Suprapubic skin (tissue), 4 donors: ENCODE measurements around the gene BUB3. TPM values are rescaled to one million over a fixed set of nuclear protein-coding genes. Genes with fewer than 3 reads are reported as not detected.
A peak's percentile ranks its signal among the peaks of the same experiment; 100 is the strongest.

Source experiments
- DNase-seq, 2 donors: peaks; one replicate each; pipeline ENCODE4 v3.0.0-alpha.2; 2019; ENCODE audit warnings: low spot score in 2 of 2
- H3K27ac ChIP-seq: fragments of 200-600 bp; sonication (generic); one replicate; pipeline ENCODE4 v1.5.1; 2019
- H3K27me3 ChIP-seq: fragments of 200-600 bp; sonication (generic); one replicate; pipeline ENCODE4 v1.5.1; 2019
- H3K36me3 ChIP-seq: fragments of 200-600 bp; sonication (generic); one replicate; pipeline ENCODE4 v1.5.1; 2019
- H3K4me1 ChIP-seq: fragments of 200-600 bp; sonication (generic); one replicate; pipeline ENCODE4 v1.5.1; 2019
- H3K4me3 ChIP-seq: fragments of 200-600 bp; sonication (generic); one replicate; pipeline ENCODE4 v1.5.1; 2019; ENCODE audit warnings: mild to moderate bottlenecking
- H3K9me3 ChIP-seq: fragments of 200-600 bp; sonication (generic); one replicate; pipeline ENCODE4 v1.5.1; 2019
- EP300 ChIP-seq: sonication (generic); formaldehyde crosslinking; IDR thresholded peaks from one replicate; pipeline ENCODE4 v1.6.1; 2017; ENCODE audit warnings: antibody characterized with exemption
- POLR2A ChIP-seq, 2 donors: fragments of 450-650 bp; IDR thresholded peaks; one replicate each; pipeline ENCODE4 v1.6.1; 2017; ENCODE audit warnings: antibody characterized with exemption in 2 of 2, mild to moderate bottlenecking in 2 of 2, moderate library complexity in 2 of 2
- POLR2AphosphoS5 ChIP-seq, 3 donors: sonication (generic); formaldehyde crosslinking; IDR thresholded peaks; one replicate each; pipeline ENCODE4 v1.6.1; 2017; ENCODE audit warnings: antibody characterized with exemption in 3 of 3
- WGBS: methylation state at CpG from one replicate; pipeline ENCODE4 v1.1.5; 2018; 5-methylcytosine and 5-hydroxymethylcytosine counted together
- total RNA-seq, 4 donors: library from RNA; depleted of rRNA; stranded (reverse); fragments of >200 nt; gene quantifications; one replicate each; pipeline ENCODE4 v1.1.0, GENCODE V29; 2016
- TF ChIP-seq, protein P1 (sequence below), 2 donors: fragments of 200-600 bp in 1 of 2; fragments of 450-650 bp in 1 of 2; sonication (generic) in 1 of 2; IDR thresholded peaks; one replicate each; pipeline ENCODE4 v1.5.1; 2016 to 2019; ENCODE audit warnings: antibody characterized with exemption in 2 of 2, mild to moderate bottlenecking in 1 of 2, moderate library complexity in 1 of 2

Gene BUB3
- total RNA-seq, 4 donors from 2014 or later, result 87.3 to 134 (median 91.3) TPM

DNA sequence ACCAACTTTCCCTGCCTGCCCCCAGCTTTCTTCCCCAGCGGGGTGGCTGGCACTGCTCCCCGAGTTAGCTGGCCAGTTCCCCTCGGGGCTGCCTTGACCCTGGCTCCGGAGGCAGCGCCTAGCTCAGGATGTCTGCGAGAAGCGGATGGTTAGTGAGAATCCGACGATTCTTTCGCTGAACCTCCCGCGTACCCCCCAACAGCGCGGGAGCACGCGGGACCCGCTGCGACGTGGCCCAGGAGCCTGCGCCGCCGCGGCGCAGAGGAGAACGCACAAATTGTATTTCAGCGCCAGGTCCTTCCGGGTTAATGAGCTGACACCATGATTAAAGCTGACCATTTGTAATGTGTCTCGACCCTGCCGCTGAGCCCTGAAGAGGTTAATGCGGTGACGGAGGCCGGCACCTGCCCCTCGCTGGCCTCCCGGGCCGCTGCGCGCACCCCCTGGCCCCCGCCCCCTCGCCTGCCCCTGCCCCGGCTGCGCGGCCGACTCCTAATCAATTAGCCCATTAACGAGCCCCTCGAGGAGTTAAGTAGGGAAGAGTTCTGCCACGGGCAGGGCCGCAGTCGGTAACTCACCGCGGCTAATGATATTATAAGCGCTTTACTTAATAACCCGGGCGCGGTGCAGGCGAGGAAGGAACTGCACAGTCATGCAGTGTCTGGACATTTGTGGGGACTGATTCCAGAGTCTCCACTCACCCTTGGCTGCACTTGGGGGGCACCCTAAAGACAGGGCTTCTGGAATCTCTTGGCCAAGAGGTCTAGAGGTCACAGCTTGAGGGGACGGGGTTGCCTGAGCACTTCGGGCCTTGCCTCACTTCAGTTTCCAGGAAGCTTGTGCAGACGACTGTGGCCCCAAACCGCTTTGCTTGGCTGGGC, 7.9 kb upstream of the BUB3 start:
- Histone ChIP-seq H3K27me3 (peaks cover 100% of the 10 kb centered on the region), H3K9me3 (no peaks in the 10 kb centered on the region), H3K4me3 (peak overlapping the region; percentile 5), H3K36me3 (no peaks in the 10 kb centered on the region), H3K27ac (no peak overlapping the region), H3K4me1 (peaks cover 68% of the 10 kb centered on the region)
- 19% methylated on average over 17 of the region's 59 CpGs for WGBS
- no peak for DNase-seq
- TF ChIP-seq EP300, result no peak
- no peak for TF ChIP-seq POLR2A (IDR thresholded peaks at IDR 0.05)
- TF ChIP-seq POLR2AphosphoS5 (IDR thresholded peaks at IDR 0.05), result no peak
- TF ChIP-seq, protein P1, sequence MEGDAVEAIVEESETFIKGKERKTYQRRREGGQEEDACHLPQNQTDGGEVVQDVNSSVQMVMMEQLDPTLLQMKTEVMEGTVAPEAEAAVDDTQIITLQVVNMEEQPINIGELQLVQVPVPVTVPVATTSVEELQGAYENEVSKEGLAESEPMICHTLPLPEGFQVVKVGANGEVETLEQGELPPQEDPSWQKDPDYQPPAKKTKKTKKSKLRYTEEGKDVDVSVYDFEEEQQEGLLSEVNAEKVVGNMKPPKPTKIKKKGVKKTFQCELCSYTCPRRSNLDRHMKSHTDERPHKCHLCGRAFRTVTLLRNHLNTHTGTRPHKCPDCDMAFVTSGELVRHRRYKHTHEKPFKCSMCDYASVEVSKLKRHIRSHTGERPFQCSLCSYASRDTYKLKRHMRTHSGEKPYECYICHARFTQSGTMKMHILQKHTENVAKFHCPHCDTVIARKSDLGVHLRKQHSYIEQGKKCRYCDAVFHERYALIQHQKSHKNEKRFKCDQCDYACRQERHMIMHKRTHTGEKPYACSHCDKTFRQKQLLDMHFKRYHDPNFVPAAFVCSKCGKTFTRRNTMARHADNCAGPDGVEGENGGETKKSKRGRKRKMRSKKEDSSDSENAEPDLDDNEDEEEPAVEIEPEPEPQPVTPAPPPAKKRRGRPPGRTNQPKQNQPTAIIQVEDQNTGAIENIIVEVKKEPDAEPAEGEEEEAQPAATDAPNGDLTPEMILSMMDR (IDR thresholded peaks at IDR 0.05), result no peak

DNA sequence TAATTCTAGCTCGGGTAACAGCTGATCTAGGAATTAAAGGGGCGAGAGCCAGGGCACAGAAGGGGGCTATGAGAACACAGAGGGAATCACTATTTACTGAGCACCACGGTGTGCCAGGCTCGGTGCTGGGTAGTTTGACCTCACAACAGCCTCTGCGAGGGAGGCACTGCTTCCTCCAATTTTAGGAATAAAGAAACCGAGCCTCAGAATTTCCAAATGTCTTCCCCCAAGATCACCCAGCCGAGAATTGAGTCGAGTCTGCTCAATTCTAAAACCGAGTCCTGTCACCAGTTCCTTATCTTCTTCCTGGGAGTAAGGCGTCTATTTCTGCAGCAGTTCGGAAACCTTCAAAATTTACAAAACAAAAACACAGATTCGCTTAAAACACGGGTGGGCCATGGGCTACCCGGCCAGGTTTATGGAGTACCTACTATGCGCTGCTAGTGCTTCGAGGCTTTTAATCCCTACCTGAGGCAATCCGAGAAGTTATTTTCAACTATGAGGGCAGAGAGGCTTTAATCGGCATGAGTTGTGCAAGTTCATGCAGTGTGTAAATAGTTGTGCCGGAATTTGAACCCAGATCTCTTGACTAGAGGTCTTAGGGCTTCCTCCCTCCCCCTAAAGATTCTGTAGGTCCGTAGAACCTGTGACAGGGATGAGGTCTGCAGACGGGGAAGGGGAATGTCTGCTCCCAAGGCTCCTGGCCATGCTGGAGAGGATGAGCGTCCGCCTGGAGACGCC, 7.1 kb upstream of the BUB3 start:
- TF ChIP-seq POLR2A (IDR thresholded peaks at IDR 0.05) (no peak), EP300 (no peak), POLR2AphosphoS5 (IDR thresholded peaks at IDR 0.05) (no peak)
- TF ChIP-seq, protein P1 (IDR thresholded peaks at IDR 0.05), result no peak
- no peaks in the 10 kb centered on the region for H3K9me3 ChIP-seq
- H3K4me1 ChIP-seq, result peaks cover 72% of the 10 kb centered on the region
- DNase-seq, result no peak
- H3K36me3 ChIP-seq, result no peaks in the 10 kb centered on the region
- H3K27me3 ChIP-seq, result peaks cover 100% of the 10 kb centered on the region
- no peak overlapping the region for H3K27ac ChIP-seq
- no peak overlapping the region for H3K4me3 ChIP-seq
- 30% methylated on average over 16 of the region's 24 CpGs for WGBS

DNA sequence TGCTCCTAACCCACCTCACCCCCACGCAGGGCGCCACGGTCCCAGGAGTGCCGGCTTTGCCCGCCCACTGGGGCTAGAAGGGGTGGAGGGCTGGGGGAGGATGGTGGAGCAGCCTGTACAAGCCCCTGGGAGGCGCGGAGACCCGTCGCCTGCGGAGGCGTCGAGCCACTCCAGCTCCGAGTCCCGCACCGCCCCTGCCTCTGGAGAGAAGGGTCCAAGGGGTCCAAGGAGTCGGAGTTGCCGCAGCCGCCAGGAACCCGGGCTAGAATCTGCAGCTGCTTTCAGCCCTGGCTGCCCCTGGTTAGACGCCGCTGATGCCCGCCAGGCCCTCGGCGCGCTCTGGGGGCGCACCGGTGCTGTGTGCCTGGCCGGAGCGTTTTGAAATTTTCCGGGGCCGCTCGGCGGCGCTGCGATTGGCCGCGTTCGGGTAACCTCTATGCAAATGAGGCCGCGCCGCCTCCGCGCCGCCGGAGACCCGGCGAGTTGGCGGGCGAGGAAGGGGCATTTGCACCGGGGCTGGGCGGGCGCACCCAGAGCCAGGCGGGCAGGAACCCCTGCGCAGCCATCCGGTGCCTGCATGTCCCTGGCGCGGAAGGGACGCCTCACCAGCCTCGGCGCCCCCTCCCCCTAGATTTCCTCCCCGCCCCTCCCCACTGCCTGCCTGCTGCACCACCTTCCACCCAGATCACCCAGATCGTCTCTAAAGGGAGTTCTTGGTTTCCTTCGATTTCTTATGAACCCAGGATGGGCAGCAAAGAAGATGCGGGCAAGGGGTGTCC, 6.4 kb upstream of the BUB3 start, which contains the start of gene HMX2:
HMX2 (plus strand) TSS at position 502 of the 779 bp plus-strand sequence; CDS start at position 745, 243 bp downstream.
- Histone ChIP-seq H3K36me3 (no peaks in the 10 kb centered on the region), H3K27ac (no peak within 1 kb of the TSS), H3K4me1 (peaks cover 66% of the 10 kb centered on the region), H3K9me3 (no peaks in the 10 kb centered on the region), H3K27me3 (peaks cover 100% of the 10 kb centered on the region), H3K4me3 (peak within 1 kb of the TSS; percentile 31)
- DNase-seq, result no peak
- TF ChIP-seq EP300 (no peak), POLR2AphosphoS5 (IDR thresholded peaks at IDR 0.05) (no peak), POLR2A (IDR thresholded peaks at IDR 0.05) (no peak)
- TF ChIP-seq, protein P1 (IDR thresholded peaks at IDR 0.05), result no peak
- WGBS, result 5% methylated on average over 27 of the region's 64 CpGs

DNA sequence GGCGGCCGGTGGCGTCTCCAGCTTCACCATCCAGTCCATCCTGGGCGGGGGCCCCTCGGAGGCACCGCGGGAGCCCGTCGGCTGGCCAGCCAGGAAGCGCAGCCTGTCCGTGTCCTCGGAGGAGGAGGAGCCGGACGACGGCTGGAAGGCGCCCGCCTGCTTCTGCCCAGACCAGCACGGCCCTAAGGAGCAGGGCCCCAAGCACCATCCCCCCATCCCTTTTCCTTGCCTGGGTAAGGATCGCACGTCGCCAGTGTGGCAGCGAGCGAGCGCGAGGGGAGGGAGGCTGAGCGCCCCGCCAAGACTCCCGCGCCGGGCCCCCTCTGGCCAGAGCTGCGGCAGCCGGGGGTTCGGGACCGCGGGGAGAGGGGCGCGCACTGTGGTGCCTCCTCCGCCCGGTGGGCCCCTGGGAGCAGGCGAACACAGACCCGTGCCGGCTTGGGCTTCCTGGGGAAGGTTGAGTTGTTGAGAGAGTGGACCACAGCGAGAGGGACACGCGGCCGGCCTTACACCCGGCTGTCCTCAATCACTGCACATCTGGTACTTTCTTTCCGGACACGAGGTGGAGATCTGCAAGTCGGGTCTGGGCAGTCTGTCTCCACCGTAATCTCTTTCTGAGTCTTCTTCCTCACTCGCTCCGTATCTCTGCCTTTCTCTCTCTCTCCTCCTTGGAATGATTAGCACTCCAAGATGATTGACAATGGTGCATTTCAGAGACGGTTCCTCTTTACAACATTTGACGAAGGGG, 5.6 kb upstream of the BUB3 start:
- WGBS, result 8% methylated on average over 18 of the region's 55 CpGs
- H3K36me3 ChIP-seq, result no peaks in the 10 kb centered on the region
- no peaks in the 10 kb centered on the region for H3K9me3 ChIP-seq
- peaks cover 62% of the 10 kb centered on the region for H3K4me1 ChIP-seq
- no peak for TF ChIP-seq POLR2AphosphoS5 (IDR thresholded peaks at IDR 0.05)
- TF ChIP-seq, protein P1 (IDR thresholded peaks at IDR 0.05), result no peak
- no peak for TF ChIP-seq EP300
- no peak for TF ChIP-seq POLR2A (IDR thresholded peaks at IDR 0.05)
- H3K27ac ChIP-seq, result no peak overlapping the region
- DNase-seq, result no peak
- H3K27me3 ChIP-seq, result peaks cover 100% of the 10 kb centered on the region
- peak overlapping the region; percentile 31 for H3K4me3 ChIP-seq
